Nephron progenitor cell (in vitro differentiated cells): Measurements from ENCODE around the gene CYB5RL.
A peak's percentile ranks its signal among the peaks of the same experiment; 100 is the strongest.

Source experiments
- DNase-seq: peaks from one replicate; pipeline ENCODE4 v3.0.0; 2021
- H3K27ac Mint-ChIP-seq: 2 replicates; pipeline ENCODE4 v1.8.0; 2021; ENCODE audit warnings: mild to moderate bottlenecking, moderate library complexity, mixed read lengths
- H3K27me3 Mint-ChIP-seq: 2 replicates; pipeline ENCODE4 v1.8.0; 2021; ENCODE audit warnings: mild to moderate bottlenecking, low read depth, mixed read lengths; ENCODE audit not compliant: poor library complexity
- H3K36me3 Mint-ChIP-seq: 2 replicates; pipeline ENCODE4 v1.8.0; 2021; ENCODE audit warnings: low read depth, mixed read lengths
- H3K4me1 Mint-ChIP-seq: 2 replicates; pipeline ENCODE4 v1.8.0; 2021; ENCODE audit warnings: mixed read lengths
- H3K4me3 Mint-ChIP-seq: 2 replicates; pipeline ENCODE4 v1.8.0; 2021; ENCODE audit warnings: mild to moderate bottlenecking, moderate library complexity, mixed read lengths
- H3K9me3 Mint-ChIP-seq: 2 replicates; pipeline ENCODE4 v1.8.0; 2021; ENCODE audit warnings: mild to moderate bottlenecking, moderate library complexity, mixed read lengths
- CTCF ChIP-seq: fragments of 200-600 bp; sonication (generic); IDR thresholded peaks from 2 replicates; pipeline ENCODE4 v1.5.0; 2021; ENCODE audit warnings: antibody characterized with exemption

The CYB5RL gene

GRCh38 chr1:54204199-54204598, 4.4 kb upstream of the CYB5RL start:
- H3K4me3 Mint-ChIP-seq = no peak overlapping the region
- peaks cover 52% of the 10 kb centered on the region for H3K36me3 Mint-ChIP-seq
- no peaks in the 10 kb centered on the region for H3K9me3 Mint-ChIP-seq
- DNase-seq = no peak
- no peaks in the 10 kb centered on the region for H3K27me3 Mint-ChIP-seq
- H3K27ac Mint-ChIP-seq = no peak overlapping the region
- H3K4me1 Mint-ChIP-seq = peaks cover 34% of the 10 kb centered on the region
- TF ChIP-seq CTCF = no peak

GRCh38 chr1:54200519-54200997, 728 bp upstream of the CYB5RL start:
- no peaks in the 10 kb centered on the region for H3K9me3 Mint-ChIP-seq
- peaks cover 38% of the 10 kb centered on the region for H3K4me1 Mint-ChIP-seq
- TF ChIP-seq CTCF = no peak
- H3K27me3 Mint-ChIP-seq = no peaks in the 10 kb centered on the region
- peak overlapping the region; percentile 93 for H3K4me3 Mint-ChIP-seq
- no peak for DNase-seq
- no peak overlapping the region for H3K27ac Mint-ChIP-seq
- H3K36me3 Mint-ChIP-seq = peaks cover 23% of the 10 kb centered on the region

- Mint-ChIP-seq H3K27me3 (no peaks in the 10 kb centered on the region), H3K36me3 (peaks cover 16% of the 10 kb centered on the region), H3K9me3 (no peaks in the 10 kb centered on the region), H3K27ac (no peak overlapping the region), H3K4me1 (peaks cover 38% of the 10 kb centered on the region), H3K4me3 (peak overlapping the region; percentile 93)
- TF ChIP-seq CTCF = no peak
- DNase-seq = no peak
Observed at GRCh38 chr1:54199151-54199764, 572 bp downstream of the CYB5RL start.

- Mint-ChIP-seq H3K4me1 (no peaks in the 10 kb centered on the region), H3K4me3 (no peak overlapping the region), H3K27ac (no peak overlapping the region), H3K9me3 (no peaks in the 10 kb centered on the region), H3K27me3 (no peaks in the 10 kb centered on the region), H3K36me3 (peaks cover 11% of the 10 kb centered on the region)
- DNase-seq = no peak
- no peak for TF ChIP-seq CTCF
Observed at GRCh38 chr1:54193453-54193852, 6.4 kb downstream of the CYB5RL start.

GRCh38 chr1:54191525-54191924, 8.3 kb downstream of the CYB5RL start:
- no peaks in the 10 kb centered on the region for H3K27me3 Mint-ChIP-seq
- no peak for DNase-seq
- no peaks in the 10 kb centered on the region for H3K4me1 Mint-ChIP-seq
- TF ChIP-seq CTCF = no peak
- no peak overlapping the region for H3K27ac Mint-ChIP-seq
- no peak overlapping the region for H3K4me3 Mint-ChIP-seq
- peaks cover 11% of the 10 kb centered on the region for H3K36me3 Mint-ChIP-seq
- no peaks in the 10 kb centered on the region for H3K9me3 Mint-ChIP-seq

GRCh38 chr1:54190526-54190925, 9.3 kb downstream of the CYB5RL start:
- no peak overlapping the region for H3K27ac Mint-ChIP-seq
- no peak overlapping the region for H3K4me3 Mint-ChIP-seq
- peaks cover 16% of the 10 kb centered on the region for H3K36me3 Mint-ChIP-seq
- no peak for DNase-seq
- no peaks in the 10 kb centered on the region for H3K4me1 Mint-ChIP-seq
- peaks cover 2% of the 10 kb centered on the region for H3K27me3 Mint-ChIP-seq
- no peak for TF ChIP-seq CTCF
- H3K9me3 Mint-ChIP-seq = no peaks in the 10 kb centered on the region
